ENCODE measurements around the gene ALK.

DNA sequence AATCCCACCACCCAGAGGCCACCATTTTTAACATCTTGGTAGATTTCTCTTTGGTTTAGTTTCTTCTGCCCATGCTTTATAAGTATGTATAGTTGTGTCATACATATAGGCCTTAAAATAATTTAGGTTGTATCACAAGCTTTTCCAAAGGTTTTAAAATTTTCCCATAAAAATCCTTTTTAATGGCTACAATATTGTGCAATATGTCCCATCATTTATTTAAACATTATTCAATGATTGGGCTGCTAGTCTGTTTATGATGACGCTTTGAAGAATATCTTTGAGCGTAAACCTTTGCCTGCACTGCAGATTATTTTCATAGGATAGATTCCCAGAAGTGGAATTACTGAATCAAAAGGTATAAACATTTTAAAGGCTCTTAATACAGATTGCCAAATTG lies 588.8 kb downstream of the ALK start:
- TF ChIP-seq POLR2A (IDR thresholded peaks at IDR 0.05; ENCODE audit: low read length) = no peak
- no peak for TF ChIP-seq GATA1 (IDR thresholded peaks at IDR 0.05; ENCODE audit: low read depth, low read length)
